Activated T-helper 17 cell treated with anti-CD3 and anti-CD28 coated beads, Interleukin-2, amount 50 U/mL, for 72 hours (primary cell): ENCODE measurements around the gene CORO7. TPM values are rescaled to one million over a fixed set of nuclear protein-coding genes. Genes with fewer than 3 reads are reported as not detected.

Experiments
- ATAC-seq: fragments of 150-1000 bp; cut with Tn5 transposase; replicated peaks from 2 replicates; pipeline ENCODE4 v1.10.0; 2021; ENCODE audit warnings: mild to moderate bottlenecking, moderate library complexity
- H3K27ac Mint-ChIP-seq: one replicate; pipeline ENCODE4 v1.8.0; 2022; ENCODE audit warnings: mixed read lengths
- H3K27me3 Mint-ChIP-seq: one replicate; pipeline ENCODE4 v1.8.0; 2022; ENCODE audit warnings: mixed read lengths
- H3K36me3 Mint-ChIP-seq: one replicate; pipeline ENCODE4 v1.8.0; 2022; ENCODE audit warnings: low read depth, mild to moderate bottlenecking, mixed read lengths
- H3K4me1 Mint-ChIP-seq: one replicate; pipeline ENCODE4 v1.8.0; 2022; ENCODE audit warnings: mixed read lengths
- H3K4me3 Mint-ChIP-seq: one replicate; pipeline ENCODE4 v1.8.0; 2022; ENCODE audit warnings: mild to moderate bottlenecking, mixed read lengths
- H3K9me3 Mint-ChIP-seq: one replicate; pipeline ENCODE4 v1.8.0; 2022; ENCODE audit warnings: mixed read lengths
- total RNA-seq, 2 donors: library from RNA; stranded (reverse); gene quantifications; one replicate each; pipeline ENCODE4 v1.2.3, GENCODE V29; 2022

Gene CORO7
- total RNA-seq = 100 to 1,000 TPM in 1 of 2 donors, 10 to 100 TPM in 1; 82.6 to 114 TPM

- Mint-ChIP-seq H3K4me1 (peaks cover 12% of the 10 kb centered on the region), H3K27ac (peak within 1 kb of the TSS; percentile 98), H3K27me3 (no peaks in the 10 kb centered on the region), H3K9me3 (no peaks in the 10 kb centered on the region), H3K4me3 (peak within 1 kb of the TSS; percentile 97), H3K36me3 (peaks cover 38% of the 10 kb centered on the region)
- peak; percentile 77 for ATAC-seq
Measured at GRCh38 chr16:4416200-4417032, at the start of gene CORO7. CORO7 (minus strand) TSS chr16:4416596; CDS start chr16:4416518, 78 bp downstream.

- Mint-ChIP-seq H3K27me3 (no peaks in the 10 kb centered on the region), H3K9me3 (no peaks in the 10 kb centered on the region), H3K4me1 (peaks cover 11% of the 10 kb centered on the region), H3K27ac (peak overlapping the region; percentile 59), H3K36me3 (peaks cover 82% of the 10 kb centered on the region), H3K4me3 (no peak overlapping the region)
- ATAC-seq = no peak
Measured at GRCh38 chr16:4463522-4464163, 47.2 kb upstream of the CORO7 start.

DNA sequence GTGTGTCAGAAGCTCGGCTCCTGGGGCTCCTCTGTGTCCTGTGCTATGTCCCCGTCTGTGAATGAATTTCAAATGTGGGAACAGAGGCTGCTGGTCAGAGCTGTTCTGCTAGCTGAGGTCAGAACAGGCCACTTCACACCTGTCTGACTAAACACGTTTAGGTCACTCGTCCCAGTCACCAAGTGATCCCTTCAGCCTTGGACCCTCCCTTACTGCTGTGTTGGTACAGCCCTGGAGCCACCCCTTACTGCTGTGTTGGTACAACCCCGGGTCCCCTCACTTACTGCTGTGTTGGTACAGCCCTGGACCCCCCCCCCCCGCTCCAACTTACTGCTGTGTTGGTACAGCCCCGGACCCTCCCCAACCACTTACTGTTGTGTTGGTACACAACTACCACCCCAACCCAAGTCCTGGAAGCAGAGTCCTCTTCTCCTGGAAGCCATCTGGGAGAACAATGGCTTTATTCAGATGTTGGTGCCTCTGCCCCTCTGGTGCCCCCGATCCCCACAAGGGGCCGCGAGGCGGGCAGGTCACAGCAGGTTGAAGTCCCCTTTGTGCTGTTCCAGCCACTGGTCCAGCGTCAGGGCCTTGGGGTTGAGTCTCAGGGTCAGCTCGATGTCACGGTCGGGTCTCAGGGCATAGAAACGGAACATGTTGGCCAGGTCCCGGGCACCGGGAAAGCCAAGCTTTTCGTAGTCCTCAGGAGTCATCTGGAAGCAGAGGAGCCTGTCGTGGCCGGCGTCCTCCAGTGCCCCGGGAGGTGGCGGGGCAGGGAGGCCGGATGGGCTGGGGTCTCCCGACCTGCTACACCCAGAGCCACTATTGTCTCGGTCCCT, 45.1 kb upstream of the CORO7 start:
- no peaks in the 10 kb centered on the region for H3K9me3 Mint-ChIP-seq
- peaks cover 12% of the 10 kb centered on the region for H3K4me1 Mint-ChIP-seq
- no peak overlapping the region for H3K27ac Mint-ChIP-seq
- ATAC-seq = no peak
- H3K36me3 Mint-ChIP-seq = peaks cover 80% of the 10 kb centered on the region
- no peak overlapping the region for H3K4me3 Mint-ChIP-seq
- no peaks in the 10 kb centered on the region for H3K27me3 Mint-ChIP-seq

DNA sequence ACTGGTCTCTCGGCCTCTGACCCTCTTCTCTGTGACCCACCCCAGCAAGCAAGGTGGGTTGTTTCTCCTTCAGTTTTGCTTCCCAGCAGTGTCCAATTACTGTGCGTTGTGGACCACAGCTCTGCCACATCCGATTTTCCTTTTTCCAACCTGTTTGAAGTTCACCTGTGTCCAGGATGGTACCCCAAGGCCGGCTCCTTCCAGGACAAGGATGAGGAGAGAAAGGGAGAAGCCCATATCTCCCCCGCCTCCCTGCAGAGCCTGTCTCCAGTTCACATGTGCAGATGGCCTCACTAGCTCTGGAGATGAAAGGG, 44.5 kb upstream of the CORO7 start:
- Mint-ChIP-seq H3K4me1 (peaks cover 12% of the 10 kb centered on the region), H3K36me3 (peaks cover 80% of the 10 kb centered on the region), H3K4me3 (no peak overlapping the region), H3K27ac (no peak overlapping the region), H3K27me3 (no peaks in the 10 kb centered on the region), H3K9me3 (no peaks in the 10 kb centered on the region)
- ATAC-seq = no peak

DNA sequence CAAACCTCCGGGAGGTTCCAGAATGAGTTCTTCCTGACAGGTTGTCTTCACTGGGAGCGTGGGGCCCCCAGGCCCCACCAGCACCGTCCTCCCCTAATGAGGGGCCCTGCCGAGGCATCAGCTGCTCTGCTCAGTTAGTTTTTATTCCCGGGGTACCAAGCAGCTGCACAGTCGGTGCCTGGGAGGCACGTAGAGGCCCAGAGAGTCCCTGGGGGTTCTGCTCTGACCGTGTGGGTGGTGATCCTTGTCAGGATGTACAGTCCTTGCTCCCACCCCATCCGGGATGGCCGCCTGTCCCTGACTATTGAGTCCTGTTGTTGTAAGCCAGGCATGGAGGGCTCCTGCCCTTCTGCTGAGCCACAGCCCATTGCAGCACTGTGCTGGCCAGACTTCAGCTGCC, 39.6 kb upstream of the CORO7 start:
- H3K4me1 Mint-ChIP-seq = peaks cover 12% of the 10 kb centered on the region
- H3K36me3 Mint-ChIP-seq = peaks cover 91% of the 10 kb centered on the region
- no peak for ATAC-seq
- no peaks in the 10 kb centered on the region for H3K9me3 Mint-ChIP-seq
- H3K4me3 Mint-ChIP-seq = no peak overlapping the region
- no peaks in the 10 kb centered on the region for H3K27me3 Mint-ChIP-seq
- no peak overlapping the region for H3K27ac Mint-ChIP-seq

GRCh38 chr16:4455081-4455480, 38.7 kb upstream of the CORO7 start:
- H3K36me3 Mint-ChIP-seq = peaks cover 92% of the 10 kb centered on the region
- H3K9me3 Mint-ChIP-seq = no peaks in the 10 kb centered on the region
- no peak overlapping the region for H3K4me3 Mint-ChIP-seq
- no peak overlapping the region for H3K27ac Mint-ChIP-seq
- H3K4me1 Mint-ChIP-seq = peaks cover 12% of the 10 kb centered on the region
- H3K27me3 Mint-ChIP-seq = no peaks in the 10 kb centered on the region
- ATAC-seq = no peak

GRCh38 chr16:4454623-4455022, 38.2 kb upstream of the CORO7 start:
- Mint-ChIP-seq H3K27me3 (no peaks in the 10 kb centered on the region), H3K27ac (no peak overlapping the region), H3K4me1 (peaks cover 12% of the 10 kb centered on the region), H3K4me3 (no peak overlapping the region), H3K9me3 (no peaks in the 10 kb centered on the region), H3K36me3 (peaks cover 92% of the 10 kb centered on the region)
- ATAC-seq = no peak

DNA sequence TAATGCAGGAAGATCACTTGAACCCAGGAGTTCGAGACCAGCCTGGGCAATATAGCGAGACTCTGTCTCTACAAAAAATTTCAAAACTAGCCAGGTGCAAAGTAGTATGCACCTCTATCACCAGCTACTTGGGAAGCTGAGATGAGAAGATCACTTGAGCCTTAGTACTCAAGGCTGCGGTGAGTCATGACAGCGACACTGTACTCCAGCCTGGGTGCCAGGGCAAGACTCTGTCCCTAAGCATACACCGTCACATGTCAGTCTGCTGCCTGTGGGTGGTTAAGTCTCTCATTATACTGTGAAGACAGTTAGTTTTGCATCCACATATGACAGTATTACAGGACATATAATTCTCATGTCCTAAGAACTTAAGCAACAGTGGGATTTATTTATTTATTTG, 36.3 kb upstream of the CORO7 start:
- Mint-ChIP-seq H3K9me3 (no peaks in the 10 kb centered on the region), H3K27me3 (no peaks in the 10 kb centered on the region), H3K4me1 (peaks cover 5% of the 10 kb centered on the region), H3K36me3 (peaks cover 96% of the 10 kb centered on the region), H3K4me3 (no peak overlapping the region), H3K27ac (peak overlapping the region; percentile 55)
- ATAC-seq = no peak

DNA sequence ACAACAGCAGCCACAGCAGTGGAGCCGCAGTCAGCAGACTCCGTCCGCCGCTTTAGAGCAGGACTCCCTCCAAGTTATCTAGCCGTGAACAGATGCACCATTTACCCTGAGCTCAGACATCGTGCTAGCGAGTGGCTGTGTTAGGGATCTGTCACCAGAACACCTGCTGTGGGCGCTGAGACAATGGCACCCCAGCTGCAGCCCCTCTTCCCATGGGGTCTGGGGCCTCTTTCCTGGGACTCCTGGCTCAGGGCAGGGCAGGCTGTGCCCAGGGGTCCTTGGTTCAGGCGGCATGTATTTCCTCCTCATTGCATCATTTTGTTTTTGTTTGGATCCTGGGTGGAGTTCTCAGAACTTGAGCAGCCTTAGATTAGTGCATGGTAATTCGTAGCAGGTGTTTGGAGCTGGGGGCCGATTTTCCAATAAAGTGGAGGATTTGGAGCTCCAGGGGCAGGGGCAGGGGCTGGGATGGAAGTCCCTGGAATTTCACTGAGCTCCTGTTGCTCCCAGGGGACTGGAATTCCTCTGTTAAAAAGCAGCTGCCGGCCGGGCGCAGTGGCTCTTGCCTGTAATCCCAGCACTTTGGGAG, 34.6 kb upstream of the CORO7 start:
- no peak overlapping the region for H3K27ac Mint-ChIP-seq
- no peak for ATAC-seq
- H3K36me3 Mint-ChIP-seq = peaks cover 96% of the 10 kb centered on the region
- H3K27me3 Mint-ChIP-seq = no peaks in the 10 kb centered on the region
- H3K9me3 Mint-ChIP-seq = no peaks in the 10 kb centered on the region
- H3K4me1 Mint-ChIP-seq = no peaks in the 10 kb centered on the region
- H3K4me3 Mint-ChIP-seq = no peak overlapping the region

GRCh38 chr16:4450430-4450829, 34.0 kb upstream of the CORO7 start:
- Mint-ChIP-seq H3K36me3 (peaks cover 96% of the 10 kb centered on the region), H3K4me3 (no peak overlapping the region), H3K4me1 (no peaks in the 10 kb centered on the region), H3K27me3 (no peaks in the 10 kb centered on the region), H3K9me3 (no peaks in the 10 kb centered on the region), H3K27ac (no peak overlapping the region)
- no peak for ATAC-seq

- Mint-ChIP-seq H3K27ac (no peak overlapping the region), H3K4me3 (no peak overlapping the region), H3K4me1 (no peaks in the 10 kb centered on the region), H3K9me3 (no peaks in the 10 kb centered on the region), H3K27me3 (no peaks in the 10 kb centered on the region), H3K36me3 (peaks cover 100% of the 10 kb centered on the region)
- ATAC-seq = no peak
Measured at GRCh38 chr16:4443986-4444385, 27.6 kb upstream of the CORO7 start.

DNA sequence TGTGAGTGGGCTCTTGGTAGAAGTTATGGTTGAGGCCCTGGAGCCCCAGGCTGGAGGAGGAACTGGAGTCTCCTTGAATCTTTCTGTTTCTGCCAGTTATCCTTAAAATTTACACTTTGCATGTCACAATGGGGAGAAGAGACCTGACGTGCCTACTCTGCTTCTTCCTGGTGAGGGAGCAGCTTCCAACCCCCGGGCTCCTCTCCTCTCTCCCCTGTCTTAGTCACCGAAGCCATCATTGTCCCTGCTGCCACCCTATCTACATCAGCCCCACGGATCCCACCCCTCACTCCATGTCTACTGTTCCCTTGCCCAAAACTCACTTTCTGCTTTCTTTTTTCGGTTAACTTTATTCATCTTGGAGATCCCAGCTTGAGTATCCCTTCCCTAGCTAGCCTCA, 26.9 kb upstream of the CORO7 start:
- peak overlapping the region; percentile 42 for H3K27ac Mint-ChIP-seq

GRCh38 chr16:4442371-4442770, 26.0 kb upstream of the CORO7 start:
- no peaks in the 10 kb centered on the region for H3K27me3 Mint-ChIP-seq
- peaks cover 100% of the 10 kb centered on the region for H3K36me3 Mint-ChIP-seq
- no peak overlapping the region for H3K4me3 Mint-ChIP-seq
- no peaks in the 10 kb centered on the region for H3K9me3 Mint-ChIP-seq
- H3K27ac Mint-ChIP-seq = no peak overlapping the region
- no peak for ATAC-seq
- no peaks in the 10 kb centered on the region for H3K4me1 Mint-ChIP-seq

More for the DNA sequence above, 26.9 kb upstream of the CORO7 start:
- Mint-ChIP-seq H3K9me3 (no peaks in the 10 kb centered on the region), H3K4me3 (no peak overlapping the region), H3K4me1 (no peaks in the 10 kb centered on the region), H3K36me3 (peaks cover 100% of the 10 kb centered on the region), H3K27me3 (no peaks in the 10 kb centered on the region)
- no peak for ATAC-seq

DNA sequence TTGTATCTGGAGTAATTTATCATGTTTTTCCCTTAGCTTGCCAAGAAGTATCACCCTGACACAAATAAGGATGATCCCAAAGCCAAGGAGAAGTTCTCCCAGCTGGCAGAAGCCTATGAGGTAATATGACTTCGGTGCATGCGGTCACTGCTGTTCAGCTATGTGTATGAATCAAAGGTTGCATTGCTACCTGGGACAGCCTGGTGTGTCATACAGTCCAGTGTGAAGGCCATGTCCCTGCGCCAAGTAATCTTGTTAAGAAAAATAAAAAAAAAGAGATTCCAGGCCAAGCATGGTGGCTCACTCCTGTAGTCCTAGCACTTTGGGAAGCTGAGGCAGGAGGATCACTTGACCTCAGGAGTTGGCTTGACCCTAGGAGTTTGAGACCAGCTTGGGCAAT, 21.0 kb upstream of the CORO7 start:
- no peak overlapping the region for H3K27ac Mint-ChIP-seq
- H3K4me1 Mint-ChIP-seq = peaks cover 4% of the 10 kb centered on the region
- no peak for ATAC-seq
- H3K9me3 Mint-ChIP-seq = no peaks in the 10 kb centered on the region
- no peak overlapping the region for H3K4me3 Mint-ChIP-seq
- no peaks in the 10 kb centered on the region for H3K27me3 Mint-ChIP-seq
- peaks cover 96% of the 10 kb centered on the region for H3K36me3 Mint-ChIP-seq
